HepG2 (cell line): ENCODE measurements around the gene LIPH. TPM values are rescaled to one million over a fixed set of nuclear protein-coding genes. Genes with fewer than 3 reads are reported as not detected.
A peak's percentile ranks its signal among the peaks of the same experiment; 100 is the strongest.

Experiments
- ELF1 ChIP-seq: sonication (generic); formaldehyde crosslinking; IDR thresholded peaks from 2 replicates; pipeline ENCODE4 v1.4.0; 2020; ENCODE audit warnings: missing genetic modification reagents
- ISX ChIP-seq: sonication (generic); formaldehyde crosslinking; conservative IDR thresholded peaks from 2 replicates; pipeline ENCODE4 v1.5.0; 2020; ENCODE audit warnings: missing genetic modification reagents
- KLF12 ChIP-seq: sonication (generic); formaldehyde crosslinking; IDR thresholded peaks from 2 replicates; pipeline ENCODE4 v1.4.0; 2020; ENCODE audit warnings: missing genetic modification reagents, borderline replicate concordance
- MAFF ChIP-seq: IDR thresholded peaks from 2 replicates; pipeline ENCODE4 v1.6.1; 2011; ENCODE audit warnings: low read depth, low read length, improper control_type of control experiment
- MED13 ChIP-seq: sonication (generic); formaldehyde crosslinking; IDR thresholded peaks from 2 replicates; pipeline ENCODE4 v1.5.0; 2020; ENCODE audit warnings: missing genetic modification reagents
- MXD4 ChIP-seq: IDR thresholded peaks from 2 replicates; pipeline ENCODE4 v1.6.1; 2016; ENCODE audit warnings: mild to moderate bottlenecking, missing biosample characterization, missing genetic modification reagents
- ONECUT2 ChIP-seq: sonication (generic); formaldehyde crosslinking; IDR thresholded peaks from 2 replicates; pipeline ENCODE4 v1.4.0; 2020; ENCODE audit warnings: missing genetic modification reagents
- PHF8 ChIP-seq: sonication (generic); formaldehyde crosslinking; IDR thresholded peaks from 2 replicates; pipeline ENCODE4 v1.5.0; 2020; ENCODE audit warnings: missing genetic modification reagents
- POGZ ChIP-seq: sonication (generic); formaldehyde crosslinking; IDR thresholded peaks from 2 replicates; pipeline ENCODE4 v1.4.0; 2020; ENCODE audit warnings: mild to moderate bottlenecking, missing genetic modification reagents
- RXRB ChIP-seq: IDR thresholded peaks from 2 replicates; pipeline ENCODE4 v1.6.1; 2016; ENCODE audit warnings: borderline replicate concordance, missing genetic modification reagents, missing compliant biosample characterization
- SIX1 ChIP-seq: sonication (generic); formaldehyde crosslinking; IDR thresholded peaks from 2 replicates; pipeline ENCODE4 v1.4.0; 2020; ENCODE audit warnings: missing genetic modification reagents, borderline replicate concordance
- TBL1XR1 ChIP-seq: fragments of 150-350 bp; IDR thresholded peaks from 2 replicates; pipeline ENCODE4 v1.6.1; 2014; ENCODE audit warnings: borderline replicate concordance, low read length; ENCODE audit not compliant: partially characterized antibody
- YEATS4 ChIP-seq: sonication (generic); formaldehyde crosslinking; IDR thresholded peaks from 2 replicates; pipeline ENCODE4 v1.4.0; 2020; ENCODE audit warnings: missing genetic modification reagents, borderline replicate concordance
- YY1 ChIP-seq: IDR thresholded peaks from 2 replicates; pipeline ENCODE4 v1.6.1; 2011; ENCODE audit warnings: low read length, low read depth, moderate library complexity, mild to moderate bottlenecking; ENCODE audit not compliant: insufficient read depth, insufficient replicate concordance
- ZBTB34 ChIP-seq: sonication (generic); formaldehyde crosslinking; IDR thresholded peaks from 2 replicates; pipeline ENCODE4 v1.8.0; 2022; ENCODE audit warnings: mild to moderate bottlenecking, missing genetic modification reagents
- ZFX ChIP-seq: sonication (generic); formaldehyde crosslinking; IDR thresholded peaks from 2 replicates; pipeline ENCODE4 v1.4.0; 2020; ENCODE audit warnings: mild to moderate bottlenecking, low read depth, missing genetic modification reagents, moderate library complexity
- ZFY ChIP-seq: sonication (generic); formaldehyde crosslinking; IDR thresholded peaks from 2 replicates; pipeline ENCODE4 v1.4.0; 2020; ENCODE audit warnings: missing genetic modification reagents
- ZNF343 ChIP-seq: sonication (generic); formaldehyde crosslinking; IDR thresholded peaks from 2 replicates; pipeline ENCODE4 v1.4.0; 2020; ENCODE audit warnings: mild to moderate bottlenecking, missing genetic modification reagents
- ZNF451 ChIP-seq: sonication (generic); formaldehyde crosslinking; IDR thresholded peaks from 2 replicates; pipeline ENCODE4 v1.5.0; 2020; ENCODE audit warnings: mild to moderate bottlenecking, missing genetic modification reagents
- ZNF501 ChIP-seq: sonication (generic); formaldehyde crosslinking; IDR thresholded peaks from 2 replicates; pipeline ENCODE4 v1.5.1; 2020; ENCODE audit warnings: mild to moderate bottlenecking, moderate library complexity, missing genetic modification reagents
- polyA plus RNA-seq, 8 experiments: library from polyadenylated mRNA; depleted of rRNA in 3 of 8; stranded (reverse) in 7 of 8; unstranded in 1 of 8; fragments of >200 nt; fragmentation: Illumina TruSeq in 4 of 8; extraction: Trizol in 4 of 8; gene quantifications; 2 replicates each; pipeline versions ENCODE4 v1.2.1 to v1.2.3, GENCODE V29; 2011 to 2016; ENCODE audit warnings: low read depth in 4 of 8, missing spikeins in 1 of 8, mixed read lengths in 1 of 8; ENCODE audit not compliant: insufficient read depth in 1 of 8
- total RNA-seq, 5 experiments: library from RNA; depleted of rRNA; stranded (reverse); fragments of >200 nt; fragmentation: Illumina TruSeq; extraction: Trizol; gene quantifications; 2 replicates each; pipeline ENCODE4 v1.2.3, GENCODE V29; 2016; ENCODE audit warnings: low read depth in 1 of 5
- TF ChIP-seq, protein P1 (sequence below): sonication (generic); formaldehyde crosslinking; IDR thresholded peaks from 2 replicates; pipeline ENCODE4 v1.4.0; 2020; ENCODE audit warnings: missing genetic modification reagents
- TF ChIP-seq, protein P2 (sequence below): sonication (generic); formaldehyde crosslinking; IDR thresholded peaks from 2 replicates; pipeline ENCODE4 v1.9.0; 2021; ENCODE audit warnings: missing genetic modification reagents, borderline replicate concordance
- TF ChIP-seq, protein P3 (sequence below): sonication (generic); formaldehyde crosslinking; IDR thresholded peaks from 2 replicates; pipeline ENCODE4 v1.9.0; 2022; ENCODE audit warnings: low read depth, missing genetic modification reagents

LIPH gene
- total and polyA plus RNA-seq, 2 of the 13 experiments (the other 11 are each of a cell fraction or from before 2014, with no cell fraction given) = 0.09 to 0.34 TPM

DNA sequence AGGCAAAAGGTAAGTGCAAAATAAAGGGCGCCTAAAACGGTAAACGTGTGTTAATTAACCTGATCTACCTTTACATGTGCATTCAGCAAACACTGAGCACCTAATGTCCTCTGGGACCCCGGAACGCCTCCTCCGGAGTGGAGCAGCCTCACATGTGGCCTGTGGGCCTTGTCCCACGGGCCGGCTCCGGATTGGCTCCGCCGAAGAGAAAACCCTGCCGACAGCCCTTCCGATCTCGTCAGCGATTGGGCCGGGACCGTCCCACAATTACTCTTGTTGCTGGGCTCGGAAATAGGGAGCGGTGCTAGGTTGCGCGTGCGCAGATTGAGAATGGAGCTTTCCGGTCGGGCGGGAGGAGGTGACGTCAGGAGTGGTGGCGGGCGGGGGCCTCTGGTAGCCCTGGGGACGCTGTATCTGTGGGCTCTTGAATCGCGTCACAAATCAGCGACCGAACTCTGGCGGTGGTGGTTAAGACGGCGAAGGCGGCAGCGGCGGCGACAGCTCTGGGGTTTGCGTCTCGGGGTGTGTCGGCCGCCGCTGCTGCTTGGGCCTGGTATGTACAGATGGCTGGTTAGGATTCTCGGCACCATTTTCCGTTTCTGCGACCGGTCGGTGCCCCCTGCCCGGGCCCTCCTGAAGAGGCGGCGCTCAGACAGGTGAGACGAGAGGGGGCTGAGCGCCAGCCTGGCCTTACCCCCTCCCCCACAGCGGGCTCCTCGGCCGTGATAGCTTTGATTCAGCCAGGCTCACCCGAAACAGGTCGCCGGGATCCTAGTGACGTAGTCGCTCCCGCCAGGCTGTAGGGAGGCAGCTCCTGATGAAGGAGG lies 33.7 kb upstream of the LIPH start, which contains the start of gene SENP2 (continued):
- TF ChIP-seq KLF12 (CRISPR knock-in tag) = 0 out of 2 replicates have a peak, but pooled peaks have one; percentile 77
- TF ChIP-seq ZNF451 (CRISPR knock-in tag) = 0 out of 2 replicates have a peak, but pooled peaks have one; percentile 36
- TF ChIP-seq ONECUT2 (CRISPR knock-in tag) = 0 out of 2 replicates have a peak, but pooled peaks have one; percentile 29
- peak; percentile 89 for TF ChIP-seq ZNF501 (CRISPR knock-in tag)
- TF ChIP-seq POGZ = peak; percentile 67; the same call in 1 of the 2 replicates
- peak; percentile 41 for TF ChIP-seq TBL1XR1
- TF ChIP-seq YEATS4 (CRISPR knock-in tag) = peak; percentile 87
- peak; percentile 87 for TF ChIP-seq ZFY (CRISPR knock-in tag)
- 0 out of 2 replicates have a peak, but pooled peaks have one; percentile 48 for TF ChIP-seq MED13 (CRISPR knock-in tag)
- TF ChIP-seq RXRB (CRISPR knock-in tag) = 0 out of 2 replicates have a peak, but pooled peaks have one; percentile 15
- peak; percentile 81 for TF ChIP-seq ZFX
- no peak for TF ChIP-seq ZBTB34 (CRISPR knock-in tag)
- TF ChIP-seq PHF8 = peak; percentile 95
- TF ChIP-seq, protein P1, sequence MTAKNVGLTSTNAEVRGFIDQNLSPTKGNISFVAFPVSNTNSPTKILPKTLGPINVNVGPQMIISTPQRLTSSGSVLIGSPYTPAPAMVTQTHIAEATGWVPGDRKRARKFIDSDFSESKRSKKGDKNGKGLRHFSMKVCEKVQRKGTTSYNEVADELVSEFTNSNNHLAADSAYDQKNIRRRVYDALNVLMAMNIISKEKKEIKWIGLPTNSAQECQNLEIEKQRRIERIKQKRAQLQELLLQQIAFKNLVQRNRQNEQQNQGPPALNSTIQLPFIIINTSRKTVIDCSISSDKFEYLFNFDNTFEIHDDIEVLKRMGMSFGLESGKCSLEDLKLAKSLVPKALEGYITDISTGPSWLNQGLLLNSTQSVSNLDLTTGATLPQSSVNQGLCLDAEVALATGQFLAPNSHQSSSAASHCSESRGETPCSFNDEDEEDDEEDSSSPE (CRISPR knock-in tag) = no peak; the same call in 1 of the 2 replicates
- 0 out of 2 replicates have a peak, but pooled peaks have one; percentile 0 for TF ChIP-seq MAFF
- TF ChIP-seq, protein P2, sequence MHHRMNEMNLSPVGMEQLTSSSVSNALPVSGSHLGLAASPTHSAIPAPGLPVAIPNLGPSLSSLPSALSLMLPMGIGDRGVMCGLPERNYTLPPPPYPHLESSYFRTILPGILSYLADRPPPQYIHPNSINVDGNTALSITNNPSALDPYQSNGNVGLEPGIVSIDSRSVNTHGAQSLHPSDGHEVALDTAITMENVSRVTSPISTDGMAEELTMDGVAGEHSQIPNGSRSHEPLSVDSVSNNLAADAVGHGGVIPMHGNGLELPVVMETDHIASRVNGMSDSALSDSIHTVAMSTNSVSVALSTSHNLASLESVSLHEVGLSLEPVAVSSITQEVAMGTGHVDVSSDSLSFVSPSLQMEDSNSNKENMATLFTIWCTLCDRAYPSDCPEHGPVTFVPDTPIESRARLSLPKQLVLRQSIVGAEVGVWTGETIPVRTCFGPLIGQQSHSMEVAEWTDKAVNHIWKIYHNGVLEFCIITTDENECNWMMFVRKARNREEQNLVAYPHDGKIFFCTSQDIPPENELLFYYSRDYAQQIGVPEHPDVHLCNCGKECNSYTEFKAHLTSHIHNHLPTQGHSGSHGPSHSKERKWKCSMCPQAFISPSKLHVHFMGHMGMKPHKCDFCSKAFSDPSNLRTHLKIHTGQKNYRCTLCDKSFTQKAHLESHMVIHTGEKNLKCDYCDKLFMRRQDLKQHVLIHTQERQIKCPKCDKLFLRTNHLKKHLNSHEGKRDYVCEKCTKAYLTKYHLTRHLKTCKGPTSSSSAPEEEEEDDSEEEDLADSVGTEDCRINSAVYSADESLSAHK (CRISPR knock-in tag) = no peak
- peak; percentile 41 for TF ChIP-seq YY1
- TF ChIP-seq ELF1 (CRISPR knock-in tag) = peak; percentile 75
- TF ChIP-seq MXD4 (CRISPR knock-in tag) = peak; percentile 85; the same call in 1 of the 2 replicates
- no peak for TF ChIP-seq SIX1 (CRISPR knock-in tag)
- TF ChIP-seq ISX (CRISPR knock-in tag) = peak; percentile 71; the same call in 1 of the 2 replicates
- TF ChIP-seq ZNF343 (CRISPR knock-in tag) = 0 out of 2 replicates have a peak, but pooled peaks have one; percentile 8
- TF ChIP-seq, protein P3, sequence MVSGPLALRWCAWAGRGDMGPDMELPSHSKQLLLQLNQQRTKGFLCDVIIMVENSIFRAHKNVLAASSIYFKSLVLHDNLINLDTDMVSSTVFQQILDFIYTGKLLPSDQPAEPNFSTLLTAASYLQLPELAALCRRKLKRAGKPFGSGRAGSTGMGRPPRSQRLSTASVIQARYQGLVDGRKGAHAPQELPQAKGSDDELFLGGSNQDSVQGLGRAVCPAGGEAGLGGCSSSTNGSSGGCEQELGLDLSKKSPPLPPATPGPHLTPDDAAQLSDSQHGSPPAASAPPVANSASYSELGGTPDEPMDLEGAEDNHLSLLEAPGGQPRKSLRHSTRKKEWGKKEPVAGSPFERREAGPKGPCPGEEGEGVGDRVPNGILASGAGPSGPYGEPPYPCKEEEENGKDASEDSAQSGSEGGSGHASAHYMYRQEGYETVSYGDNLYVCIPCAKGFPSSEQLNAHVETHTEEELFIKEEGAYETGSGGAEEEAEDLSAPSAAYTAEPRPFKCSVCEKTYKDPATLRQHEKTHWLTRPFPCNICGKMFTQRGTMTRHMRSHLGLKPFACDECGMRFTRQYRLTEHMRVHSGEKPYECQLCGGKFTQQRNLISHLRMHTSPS (CRISPR knock-in tag) = no peak
